Activated naive CD4-positive, alpha-beta T cell treated with Interleukin-2 at 50 U/mL for 16 hours (primary cell): Measurements from ENCODE around the gene CST6.
"Not testable (repeated sequence)": the region's sequence is repeated elsewhere in the genome, so short reads cannot be mapped to it uniquely, and the experiment has no call there.

Experiments
- DNase-seq: peaks from one replicate; pipeline ENCODE4 v3.0.0-alpha.2; 2020

The CST6 gene

DNA sequence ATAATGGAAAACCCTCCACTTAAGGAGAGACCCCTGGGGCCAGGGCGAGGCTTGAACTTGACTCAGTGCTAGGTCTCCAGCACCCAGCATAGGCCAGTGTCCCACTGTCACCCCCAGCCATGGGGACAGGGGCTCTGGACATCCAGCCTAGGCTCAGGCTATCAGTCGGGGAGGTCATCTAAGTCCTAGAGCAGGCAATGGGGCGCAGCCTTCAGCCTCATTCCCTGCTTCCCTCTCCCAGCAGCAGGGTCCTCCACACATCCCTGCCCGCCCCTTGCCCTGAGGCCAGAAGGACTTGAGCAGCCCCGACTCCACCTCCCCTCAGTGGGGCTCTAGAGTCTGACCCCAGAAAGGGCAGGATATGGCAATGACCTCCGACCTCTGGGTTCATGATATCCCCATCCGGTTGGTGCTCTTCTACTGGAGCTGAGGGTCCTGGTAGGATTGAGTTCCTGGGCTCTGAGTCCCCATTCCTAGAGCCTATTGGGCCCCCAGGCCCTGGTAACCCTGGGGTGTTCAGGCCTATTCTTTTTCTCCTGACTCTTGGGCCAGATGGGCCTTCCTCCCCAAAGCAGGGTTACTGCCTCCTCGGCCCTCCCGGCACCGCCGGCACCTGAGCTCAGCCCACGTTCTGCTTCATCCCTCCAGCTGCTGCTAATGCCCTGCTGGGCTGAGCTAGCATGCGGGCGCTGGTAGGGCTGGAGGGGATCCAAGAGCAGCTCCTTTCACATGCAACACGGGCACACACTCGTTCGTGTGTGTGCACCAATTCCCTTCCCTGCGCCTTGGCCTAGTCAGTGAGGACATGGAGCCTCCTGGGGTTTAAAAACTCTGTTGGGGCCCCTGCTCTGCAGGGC, 4.4 kb downstream of the CST6 start:
- no peak for DNase-seq

GRCh38 chr11:66016793-66017177, 5.0 kb downstream of the CST6 start:
- no peak for DNase-seq

DNA sequence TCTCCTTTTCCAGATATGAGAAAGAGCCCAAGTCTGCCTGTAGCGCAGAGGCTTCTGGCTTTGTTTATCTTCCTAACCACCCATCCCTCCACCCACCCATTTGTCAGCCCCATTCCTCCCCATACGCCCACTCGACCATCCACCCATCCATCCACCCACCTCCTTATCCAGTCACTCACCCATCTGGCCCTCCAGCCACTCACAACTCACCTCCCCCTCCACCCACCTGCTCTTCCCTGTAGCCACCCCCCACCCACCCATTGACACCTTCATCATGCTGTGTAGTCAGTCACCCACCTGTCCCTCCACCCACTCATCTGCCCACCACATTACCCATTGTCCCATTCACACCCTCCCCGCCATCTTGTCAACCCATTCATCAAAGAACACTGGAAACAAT, 5.5 kb downstream of the CST6 start:
- DNase-seq: peak; percentile 27

GRCh38 chr11:66020212-66020611, 8.4 kb downstream of the CST6 start:
- DNase-seq: no peak

GRCh38 chr11:66020618-66021357, 9.0 kb downstream of the CST6 start:
- peak; percentile 22 for DNase-seq

- peak; percentile 83 for DNase-seq
Measured at GRCh38 chr11:66022401-66023185, 10.8 kb downstream of the CST6 start.

GRCh38 chr11:66023186-66023440, 11.3 kb downstream of the CST6 start:
- DNase-seq: not testable (repeated sequence)

DNA sequence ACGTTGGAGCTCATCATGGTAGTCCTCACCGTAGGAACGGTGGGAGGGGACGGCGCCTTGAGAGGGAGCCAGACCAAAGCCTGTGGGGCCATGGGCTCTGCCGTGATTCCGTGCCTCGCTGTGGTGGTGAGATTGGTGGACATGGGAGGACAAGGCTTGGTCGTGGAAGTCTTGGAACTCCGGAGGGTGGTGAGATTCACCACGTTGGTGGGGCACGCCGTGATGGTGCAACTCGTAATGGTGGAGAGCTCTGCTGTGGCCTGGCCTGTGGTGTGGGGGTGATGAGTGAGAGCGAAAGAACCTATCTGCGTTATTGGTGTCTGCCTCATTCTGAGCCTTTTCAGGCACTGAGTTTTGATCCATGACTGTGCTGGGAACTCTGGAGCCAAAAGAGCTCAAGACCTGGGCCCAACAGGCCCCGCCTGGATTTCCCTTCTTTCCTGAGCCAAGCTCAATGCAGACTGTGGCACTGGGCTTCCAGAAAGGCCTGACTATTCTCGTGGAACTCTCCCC, 14.3 kb downstream of the CST6 start, which contains the start of gene CATSPER1:
Gene CATSPER1, minus strand, starts transcription at position 463 of the 513 bp plus-strand sequence. Its CDS starts 100 bp downstream, at position 363.
- no peak for DNase-seq

DNA sequence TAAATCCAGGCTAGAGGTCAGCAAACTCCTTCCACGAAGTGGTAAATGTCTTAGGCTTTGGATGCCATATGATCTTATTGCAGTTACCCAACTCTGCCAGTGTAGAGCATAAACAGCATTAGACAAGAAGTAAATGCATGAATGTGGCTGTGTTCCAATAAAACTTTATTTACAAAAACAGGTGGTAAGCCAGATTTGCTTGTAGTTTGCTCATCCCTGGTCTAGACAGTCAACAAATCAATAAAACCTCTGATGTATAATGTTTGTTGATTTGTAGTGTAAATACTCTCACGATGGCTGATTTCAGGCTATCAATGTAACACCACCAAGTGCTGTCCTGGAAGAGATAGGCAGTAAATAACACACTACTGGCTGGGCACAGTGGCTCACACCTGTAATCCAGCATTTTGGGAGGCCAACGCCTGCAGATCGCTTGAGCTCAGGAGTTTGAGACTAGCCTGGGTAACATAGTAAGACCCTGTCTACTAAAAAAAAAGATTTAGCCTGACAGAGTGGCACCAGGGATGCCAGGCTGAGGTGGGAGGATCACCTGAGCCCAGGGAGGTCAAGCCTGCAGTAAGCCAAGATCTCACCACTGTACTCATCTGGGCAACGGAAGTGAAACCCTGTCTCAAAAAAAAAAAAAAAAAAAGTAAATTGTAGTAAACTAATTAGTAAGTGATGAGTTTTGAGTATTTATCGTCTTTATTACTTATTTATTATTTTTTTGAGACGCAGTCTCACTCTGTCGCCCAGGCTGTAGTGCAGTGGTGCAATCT, 21.3 kb downstream of the CST6 start:
- DNase-seq: no peak

- no peak for DNase-seq
Measured at GRCh38 chr11:66035653-66036333, 24.0 kb downstream of the CST6 start.

DNA sequence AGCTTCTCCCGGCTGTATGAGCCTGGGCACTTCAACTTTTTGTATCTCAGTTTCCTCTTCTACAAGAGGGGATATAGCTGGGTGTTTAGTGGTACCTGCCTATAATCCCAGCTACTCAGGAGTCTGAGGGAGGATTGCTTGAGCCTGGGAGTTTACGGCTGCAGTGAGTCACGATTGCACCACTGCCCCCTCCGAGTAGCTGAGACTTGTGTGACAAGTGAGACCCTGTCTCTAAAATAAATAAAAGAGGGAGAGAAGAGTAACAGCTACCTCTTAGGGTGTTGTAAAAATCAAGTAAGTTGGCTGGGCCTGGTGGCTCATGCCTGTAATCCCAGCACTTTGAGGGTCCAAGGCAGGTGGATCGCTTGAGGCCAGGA, 24.5 kb downstream of the CST6 start:
- no peak for DNase-seq

DNA sequence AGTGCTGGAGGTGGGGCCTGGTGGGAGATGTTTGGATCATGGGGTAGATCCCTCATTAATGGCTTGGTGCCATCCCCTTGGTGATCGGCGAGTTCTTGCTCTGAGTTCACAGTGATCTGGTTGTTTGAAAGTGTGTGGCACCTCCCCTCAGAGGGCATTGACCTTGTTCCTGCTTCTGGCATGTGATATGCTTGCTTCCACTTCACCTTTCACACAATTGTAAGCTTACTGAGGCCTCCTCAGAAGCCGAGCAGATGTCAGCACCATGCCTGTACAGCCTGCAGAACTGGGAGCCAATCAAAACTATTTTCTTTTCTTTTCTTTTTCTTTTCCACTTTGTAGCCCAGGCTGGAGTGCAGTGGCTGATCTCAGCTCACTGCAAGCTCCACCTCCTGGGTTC, 25.5 kb downstream of the CST6 start:
- no peak for DNase-seq

- no peak for DNase-seq
Measured at GRCh38 chr11:66039765-66040164, 28.0 kb downstream of the CST6 start.

- DNase-seq: no peak
Measured at GRCh38 chr11:66042227-66042995, 30.6 kb downstream of the CST6 start.

- no peak for DNase-seq
Measured at GRCh38 chr11:66042996-66043906, 31.4 kb downstream of the CST6 start.

DNA sequence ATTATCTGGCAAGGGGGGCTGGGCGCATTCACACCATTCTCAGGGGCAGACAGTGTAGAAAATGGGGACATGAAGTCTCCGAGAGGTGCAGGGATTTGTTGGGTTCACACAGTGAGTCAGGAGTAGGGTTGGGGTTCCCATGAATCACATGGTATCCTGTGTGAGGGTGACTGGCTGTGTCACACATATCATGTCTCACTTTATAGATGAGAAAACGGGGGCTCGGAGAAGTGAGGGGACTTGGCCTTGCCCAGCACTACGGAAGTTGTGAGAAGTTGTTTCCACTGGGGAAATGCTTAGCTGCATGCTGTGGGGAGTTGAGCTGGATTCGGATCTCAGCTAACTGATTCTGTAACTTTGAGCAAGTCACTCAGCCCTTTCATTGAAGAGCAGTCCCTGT, 32.9 kb downstream of the CST6 start:
- no peak for DNase-seq

- DNase-seq: peak; percentile 85
Measured at GRCh38 chr11:66045177-66045639, 33.4 kb downstream of the CST6 start.

GRCh38 chr11:66046901-66047300, 35.1 kb downstream of the CST6 start:
- DNase-seq: no peak

DNA sequence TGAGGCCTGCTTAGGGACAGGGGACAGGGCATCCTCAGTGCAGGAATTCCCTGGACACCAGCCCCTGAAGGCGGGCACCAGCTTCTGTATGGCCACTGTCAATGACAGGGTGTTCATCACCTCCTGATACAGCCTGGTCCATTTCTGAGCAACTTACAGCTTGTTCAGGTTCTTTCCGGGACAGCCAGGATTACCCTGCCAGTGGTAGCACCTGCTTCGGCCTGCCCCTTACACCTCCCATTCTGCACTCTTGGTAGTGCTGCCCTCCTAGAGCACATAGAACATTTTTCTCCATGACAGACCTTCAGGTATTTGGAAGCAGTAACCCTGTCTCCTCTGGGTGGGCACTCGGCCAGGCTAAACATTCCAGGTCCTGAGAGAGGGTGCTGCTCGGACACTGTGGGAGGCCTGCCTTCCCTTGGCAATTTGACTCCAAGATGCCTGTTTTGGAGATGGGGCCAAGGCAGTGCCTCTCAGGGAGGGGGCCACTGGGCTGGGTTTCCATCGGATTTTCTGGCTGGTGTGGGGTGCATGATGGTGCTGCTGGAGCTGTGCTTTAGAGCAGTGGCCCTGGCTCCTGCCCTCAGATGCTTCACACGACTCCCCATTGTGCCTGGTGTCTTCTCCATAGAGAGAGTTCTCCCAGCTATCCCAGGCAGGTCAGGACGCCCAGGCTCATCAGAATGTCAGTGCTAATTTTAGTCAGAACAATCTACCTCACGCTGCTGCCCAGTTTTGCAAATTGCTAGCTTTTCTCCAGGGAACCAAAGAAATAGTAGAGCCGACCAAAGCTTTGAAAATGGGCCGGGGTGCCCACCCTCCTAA, 35.9 kb downstream of the CST6 start:
- no peak for DNase-seq
